Measurements from ENCODE around the gene IL18BP. TPM values are rescaled to one million over a fixed set of nuclear protein-coding genes. Genes with fewer than 3 reads are reported as not detected.

Gene IL18BP
- total and polyA plus RNA-seq, 2 donors (not counting 3 experiments of a cell fraction or from before 2014, with no cell fraction given): 12.9 to 20.1 TPM

- FAIRE-seq: no peak
- no peaks in the 10 kb centered on the region for H4K20me1 ChIP-seq (replicated peaks; ENCODE audit: control insufficient read depth, extremely low read depth, insufficient read depth, low read length)
- H3K27ac ChIP-seq (ENCODE audit: insufficient read depth, low read depth, low read length): no peak overlapping the region
- no peak overlapping the region for H3K9ac ChIP-seq (replicated peaks; ENCODE audit: extremely low read depth, insufficient read depth, low read length)
- H3K4me2 ChIP-seq (ENCODE audit: insufficient read depth, low read length): no peak overlapping the region
- H3K4me3 ChIP-seq (replicated peaks in 1 of 3; ENCODE audit: insufficient read depth in 1 of 3, low read depth in 1 of 3, low read length in 3 of 3): no peak overlapping the region
- no peak for TF ChIP-seq GATA2 (IDR thresholded peaks at IDR 0.05; ENCODE audit: insufficient read depth, insufficient read length, low read depth, low read length)
- dilution Hi-C loops (cut with MboI; ENCODE audit: extremely low pct_ligation_motif_present, low sequenced_read_pairs): no loop called here
- H2AFZ ChIP-seq (ENCODE audit: low read depth, low read length): no peak overlapping the region
- intact Hi-C loops (cut with micrococcal nuclease): no loop called here
- peaks cover 2 to 10% of the 10 kb centered on the region in 2 experiments for H3K36me3 ChIP-seq (ENCODE audit: control insufficient read depth in 2 of 2, extremely low read depth in 1 of 2, insufficient read depth in 2 of 2, low read length in 2 of 2)
- H3K4me1 ChIP-seq (ENCODE audit: control insufficient read depth, extremely low read depth, insufficient read depth, low read length): peaks cover 8% of the 10 kb centered on the region
- H3K79me2 ChIP-seq (ENCODE audit: control insufficient read depth, insufficient read depth, low read length): peaks cover 9% of the 10 kb centered on the region
- no peak for DNase-seq (ENCODE audit: low read depth, low spot score)
- ChIA-PET POLR2A (no interaction called here), CTCF (interaction anchor here (1.3 kb wide), 1 partner anchor 148 kb away, joined by 3 read pairs; no protein-coding TSS in a partner anchor)
- BruUV-seq (replicated peaks): no TSS peak
- H3K27me3 ChIP-seq (ENCODE audit: control insufficient read depth in 2 of 2, insufficient read depth in 2 of 2, low read length in 2 of 2): no peaks in the 10 kb centered on the region
- no peaks in the 10 kb centered on the region for H3K9me1 ChIP-seq (replicated peaks; ENCODE audit: control insufficient read depth, extremely low read depth, insufficient read depth, low read length)
- no peaks in the 10 kb centered on the region for H3K9me3 ChIP-seq (replicated peaks; ENCODE audit: control insufficient read depth, insufficient read depth, low read length)
Observed at GRCh38 chr11:71995726-71996291, 2.9 kb upstream of the IL18BP start.

- H3K4me2 ChIP-seq (ENCODE audit: insufficient read depth, low read length): no peak overlapping the region
- CTCF ChIA-PET: no interaction called here
- dilution Hi-C loops (cut with MboI; ENCODE audit: extremely low pct_ligation_motif_present, low sequenced_read_pairs): no loop called here
- FAIRE-seq (no peak), DNase-seq (ENCODE audit: low read depth, low spot score) (no peak)
- H3K9me3 ChIP-seq (replicated peaks; ENCODE audit: control insufficient read depth, insufficient read depth, low read length): no peaks in the 10 kb centered on the region
- no peak overlapping the region for H2AFZ ChIP-seq (ENCODE audit: low read depth, low read length)
- BruUV-seq (replicated peaks): no TSS peak
- TF ChIP-seq MAX (IDR thresholded peaks at IDR 0.05; ENCODE audit: insufficient read depth, insufficient read length) (no peak), POLR2AphosphoS5 (IDR thresholded peaks at IDR 0.05; ENCODE audit: insufficient read depth, low read depth, low read length) (no peak), JUN (IDR thresholded peaks at IDR 0.05; ENCODE audit: borderline replicate concordance, insufficient read depth, insufficient read length, low read depth) (no peak), MYC (IDR thresholded peaks at IDR 0.05; ENCODE audit: low read depth, low read length) (no peak), FOS (IDR thresholded peaks at IDR 0.05; ENCODE audit: borderline replicate concordance, insufficient read depth, low read length) (no peak), GATA2 (IDR thresholded peaks at IDR 0.05; ENCODE audit: insufficient read depth, insufficient read length, low read depth, low read length) (no peak), EZH2 (IDR thresholded peaks at IDR 0.05; ENCODE audit: borderline replicate concordance, low read depth, low read length, severe bottlenecking) (no peak), POLR2A (IDR thresholded peaks at IDR 0.05; ENCODE audit: low read depth, low read length) (no peak)
- no peaks in the 10 kb centered on the region for H3K27me3 ChIP-seq (ENCODE audit: control insufficient read depth in 2 of 2, insufficient read depth in 2 of 2, low read length in 2 of 2)
- no peak overlapping the region for H3K4me3 ChIP-seq (replicated peaks in 1 of 3; ENCODE audit: insufficient read depth in 1 of 3, low read depth in 1 of 3, low read length in 3 of 3)
- H4K20me1 ChIP-seq (replicated peaks; ENCODE audit: control insufficient read depth, extremely low read depth, insufficient read depth, low read length): no peaks in the 10 kb centered on the region
- H3K9me1 ChIP-seq (replicated peaks; ENCODE audit: control insufficient read depth, extremely low read depth, insufficient read depth, low read length): no peaks in the 10 kb centered on the region
- POLR2A ChIA-PET: no interaction called here
- H3K4me1 ChIP-seq (ENCODE audit: control insufficient read depth, extremely low read depth, insufficient read depth, low read length): peaks cover 8% of the 10 kb centered on the region
- no peak overlapping the region for H3K27ac ChIP-seq (ENCODE audit: insufficient read depth, low read depth, low read length)
- H3K79me2 ChIP-seq (ENCODE audit: control insufficient read depth, insufficient read depth, low read length): peaks cover 8% of the 10 kb centered on the region
- intact Hi-C loops (cut with micrococcal nuclease): no loop called here
- H3K36me3 ChIP-seq (ENCODE audit: control insufficient read depth in 2 of 2, extremely low read depth in 1 of 2, insufficient read depth in 2 of 2, low read length in 2 of 2): peaks cover 0 to 17% of the 10 kb centered on the region in 2 experiments
- H3K9ac ChIP-seq (replicated peaks; ENCODE audit: extremely low read depth, insufficient read depth, low read length): no peak overlapping the region
Observed at GRCh38 chr11:71996517-71996916, 2.2 kb upstream of the IL18BP start.
